Activated CD8-positive, alpha-beta memory T cell treated with anti-CD3 and anti-CD28 coated beads for 4 hours (primary cell): ENCODE measurements around the gene TMEM144.

Source experiments
- DNase-seq, 2 donors: peaks; one replicate each; pipeline ENCODE4 v3.0.0-alpha.2; 2020; ENCODE audit warnings: low read depth in 2 of 2

Gene TMEM144

DNA sequence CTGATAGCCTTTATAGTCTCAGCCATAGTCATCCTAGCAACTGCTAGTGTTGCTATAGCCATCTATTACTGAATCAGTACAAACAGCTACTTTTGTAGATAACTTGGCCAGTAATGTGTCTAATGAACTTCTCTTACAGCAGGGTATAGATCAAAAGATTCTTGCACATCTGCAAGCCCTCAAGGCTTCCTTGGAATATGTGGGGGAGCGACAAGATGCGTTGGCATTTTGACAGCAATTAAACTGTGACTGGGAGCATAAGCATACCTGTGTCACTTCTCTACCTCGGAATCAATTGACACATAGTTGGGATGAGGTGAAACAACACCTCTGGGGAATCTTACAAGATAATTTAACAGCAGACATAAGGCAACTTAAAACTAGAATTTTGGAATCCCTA, 87.6 kb downstream of the TMEM144 start:
- no peak for DNase-seq

DNA sequence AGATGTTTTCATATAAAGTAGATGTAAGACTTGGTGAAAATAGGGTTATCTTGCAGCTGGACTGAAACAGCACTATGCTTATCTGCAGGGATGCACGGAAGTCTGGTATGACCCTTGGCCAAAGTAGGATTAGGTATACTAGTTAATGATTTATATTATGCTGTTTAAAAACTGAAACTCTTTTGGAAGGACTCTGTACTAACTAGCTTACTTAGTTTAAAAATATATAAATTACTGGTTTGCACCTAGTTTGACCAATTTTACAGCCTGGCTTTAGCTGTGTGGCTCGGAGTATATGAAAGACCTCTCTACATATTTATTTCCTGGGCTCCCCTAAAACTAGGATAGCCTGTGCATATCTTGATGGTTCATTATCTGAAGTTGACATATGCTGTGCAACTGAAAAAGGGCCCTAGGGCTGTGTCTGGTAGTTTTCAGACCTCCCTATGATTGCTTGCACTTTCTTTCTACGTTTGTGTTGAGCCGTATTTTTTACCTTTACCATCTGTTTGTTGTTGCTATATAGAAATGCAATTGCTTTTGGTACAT, 89.2 kb downstream of the TMEM144 start:
- DNase-seq, result no peak

DNA sequence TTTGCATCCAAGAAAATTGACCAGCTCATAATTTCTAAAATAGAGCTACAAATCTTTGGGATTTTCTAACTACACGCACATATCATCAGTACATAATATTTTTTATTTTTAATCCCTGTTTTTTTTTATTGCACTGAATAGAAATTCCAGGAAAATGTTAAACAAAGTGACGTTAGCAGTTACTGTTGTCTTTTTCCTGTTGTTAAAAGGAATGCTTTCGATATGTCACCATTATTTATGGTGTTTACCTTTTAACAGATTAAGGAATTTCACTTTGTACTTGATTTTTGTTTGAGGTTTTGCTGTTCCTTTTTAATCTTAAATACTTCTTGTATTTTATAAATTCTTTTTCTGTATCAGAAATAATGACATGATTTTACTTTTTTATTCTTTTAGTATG, 89.7 kb downstream of the TMEM144 start:
- DNase-seq, result no peak

DNA sequence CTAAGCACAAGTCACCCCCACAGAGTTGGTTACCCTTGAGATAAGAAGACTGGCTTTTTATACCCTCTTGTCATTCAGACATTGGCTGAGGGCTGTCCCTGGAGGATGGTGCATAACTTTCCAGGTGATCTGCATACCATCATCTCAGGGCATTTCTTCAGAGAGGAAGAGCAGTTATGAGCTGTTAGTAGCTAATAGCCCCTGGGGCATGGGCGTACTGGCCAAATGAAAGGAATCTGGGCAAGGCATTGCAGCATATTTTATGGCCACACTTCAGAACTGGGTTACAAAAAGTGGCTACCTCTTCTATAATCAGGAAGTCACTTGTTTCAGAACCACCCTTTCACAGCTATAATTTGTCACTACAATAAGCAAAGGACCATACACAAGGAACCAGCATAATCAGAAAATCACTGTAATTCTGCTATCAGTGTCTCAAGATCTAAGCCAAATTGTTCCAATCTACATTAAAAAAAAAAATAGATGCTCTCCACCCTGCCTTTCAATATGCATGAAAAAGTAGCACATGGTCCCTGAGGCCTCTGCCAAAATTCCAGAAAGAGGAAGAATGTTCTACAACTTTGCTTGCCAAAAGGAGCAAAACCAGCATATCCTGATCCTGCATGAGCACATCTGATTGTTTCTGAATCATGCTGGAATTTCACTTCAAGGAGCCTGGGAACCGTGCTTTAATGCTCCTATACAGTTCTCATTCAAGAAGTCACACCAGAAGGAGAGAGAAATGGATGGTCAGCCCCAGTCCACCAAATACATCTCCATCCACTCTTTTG, 92.0 kb downstream of the TMEM144 start:
- DNase-seq, result no peak

DNA sequence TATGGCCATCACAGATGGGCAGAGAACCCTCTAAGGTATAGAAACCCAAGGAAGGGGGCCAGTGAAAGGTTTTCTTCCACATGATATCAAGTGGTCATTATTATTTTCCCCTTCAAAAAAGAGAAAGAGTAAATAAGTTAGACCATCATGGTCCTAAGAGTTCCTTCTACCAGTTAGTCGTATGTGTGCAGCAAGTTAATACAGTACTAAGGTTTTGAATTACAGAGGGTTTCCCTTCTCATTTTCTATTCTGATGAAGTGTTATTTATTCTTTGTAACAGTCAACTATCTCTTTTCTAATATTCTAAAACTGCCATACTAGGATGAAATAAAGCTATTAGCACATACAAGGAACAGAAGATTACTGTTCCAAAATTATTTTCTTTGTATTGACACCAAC, 94.4 kb downstream of the TMEM144 start:
- DNase-seq, result no peak
